Erythroblast (primary cell): ENCODE results near the gene HERC4.

Experiments
- GATA1 ChIP-seq: IDR thresholded peaks from 2 replicates; pipeline ENCODE4 v1.6.1; 2011; ENCODE audit warnings: low read depth, mild to moderate bottlenecking, control low read depth, low read length, moderate library complexity
- POLR2A ChIP-seq: IDR thresholded peaks from 2 replicates; pipeline ENCODE4 v1.6.1; 2011; ENCODE audit warnings: mild to moderate bottlenecking, low read length

GRCh38 chr10:68092512-68092911, 17.4 kb upstream of the HERC4 start:
- TF ChIP-seq POLR2A (no peak), GATA1 (no peak)
